H54 (cell line): ENCODE measurements around the gene DDAH2.
"Not testable (repeated sequence)": the region's sequence is repeated elsewhere in the genome, so short reads cannot be mapped to it uniquely, and the experiment has no call there.

Source experiments
- DNase-seq: peaks from one replicate; pipeline ENCODE4 v3.0.0; 2011; ENCODE audit warnings: low spot score, mixed read lengths; ENCODE audit not compliant: insufficient read length
- FAIRE-seq: peaks from 3 replicates; lab custom pipeline; 2011; peaks lifted over from hg19 to GRCh38; lab: Jason Lieb, UNC
- POLR2A ChIP-seq: IDR thresholded peaks from 2 replicates; pipeline ENCODE4 v1.6.1; 2011; ENCODE audit warnings: low read depth, mild to moderate bottlenecking, low read length

The DDAH2 gene

DNA sequence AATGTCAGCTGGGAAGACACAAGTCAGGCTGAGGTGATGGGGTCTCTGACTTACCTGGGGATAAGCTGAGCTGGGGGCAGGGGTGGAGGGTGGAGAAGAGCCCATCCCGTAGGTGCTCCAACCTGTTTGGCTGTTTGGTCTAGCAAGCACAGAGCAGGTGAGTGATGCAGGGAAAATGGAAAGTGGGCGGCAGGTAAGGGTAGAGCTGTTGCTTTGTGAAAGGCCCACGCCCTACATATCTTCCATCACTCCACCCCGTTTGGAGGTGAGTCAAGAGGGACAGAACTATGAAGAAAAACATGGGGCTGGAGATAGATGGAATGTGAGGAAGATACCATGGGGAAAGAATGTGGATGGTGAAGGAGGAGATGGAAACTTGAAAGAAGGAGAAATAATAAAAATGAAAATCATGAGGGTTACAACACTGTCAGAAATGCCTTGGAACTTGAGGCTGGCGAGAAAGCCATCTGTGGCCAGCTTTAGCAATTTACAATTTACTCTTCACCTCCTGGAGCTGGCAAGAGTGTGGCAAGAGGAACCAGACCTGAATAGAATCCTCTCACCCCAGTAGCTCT lies 8.8 kb downstream of the DDAH2 start:
- TF ChIP-seq POLR2A = no peak
- FAIRE-seq (no peak), DNase-seq (no peak)

DNA sequence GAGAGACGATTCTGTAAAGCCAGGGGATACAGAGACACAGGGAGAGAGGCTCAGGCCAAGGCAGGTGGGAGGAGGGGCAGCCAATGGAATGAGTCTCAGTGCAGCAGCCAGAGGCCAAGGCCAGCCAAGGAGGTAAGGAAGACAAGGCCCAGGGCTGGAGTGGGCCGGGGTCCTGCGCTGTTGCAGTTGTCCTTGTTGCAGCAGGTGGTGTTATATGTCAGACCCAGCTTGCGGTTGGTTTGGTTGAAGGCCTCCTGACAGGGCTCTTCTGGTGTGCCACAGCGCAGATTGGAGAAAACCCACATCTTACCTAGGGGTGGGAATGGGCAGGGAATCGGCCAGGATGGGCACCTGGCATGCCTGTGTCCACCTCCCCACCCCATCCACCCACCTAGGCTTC lies 10.1 kb downstream of the DDAH2 start:
- FAIRE-seq (no peak), DNase-seq (no peak)
- TF ChIP-seq POLR2A = no peak

DNA sequence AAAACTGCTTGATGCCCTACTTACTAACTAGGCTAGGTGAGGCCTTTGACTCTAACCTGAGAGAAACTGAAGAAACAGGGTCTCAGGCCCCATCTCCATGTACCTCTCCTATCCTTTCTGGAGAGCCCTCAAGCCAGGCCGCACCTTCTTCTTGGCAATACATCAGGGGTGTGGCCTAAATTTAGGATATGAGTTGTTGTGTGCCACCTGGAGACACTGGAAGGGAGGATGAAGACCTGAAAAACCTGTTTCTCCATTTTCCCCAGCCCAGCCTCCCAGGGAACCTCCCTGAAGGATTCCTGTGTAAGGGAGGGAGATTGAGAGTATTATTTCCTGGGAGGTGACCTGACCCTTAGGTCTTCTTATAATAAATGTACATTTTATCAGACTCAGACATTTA lies 10.8 kb downstream of the DDAH2 start:
- FAIRE-seq = no peak
- DNase-seq = no peak
- TF ChIP-seq POLR2A = no peak

DNA sequence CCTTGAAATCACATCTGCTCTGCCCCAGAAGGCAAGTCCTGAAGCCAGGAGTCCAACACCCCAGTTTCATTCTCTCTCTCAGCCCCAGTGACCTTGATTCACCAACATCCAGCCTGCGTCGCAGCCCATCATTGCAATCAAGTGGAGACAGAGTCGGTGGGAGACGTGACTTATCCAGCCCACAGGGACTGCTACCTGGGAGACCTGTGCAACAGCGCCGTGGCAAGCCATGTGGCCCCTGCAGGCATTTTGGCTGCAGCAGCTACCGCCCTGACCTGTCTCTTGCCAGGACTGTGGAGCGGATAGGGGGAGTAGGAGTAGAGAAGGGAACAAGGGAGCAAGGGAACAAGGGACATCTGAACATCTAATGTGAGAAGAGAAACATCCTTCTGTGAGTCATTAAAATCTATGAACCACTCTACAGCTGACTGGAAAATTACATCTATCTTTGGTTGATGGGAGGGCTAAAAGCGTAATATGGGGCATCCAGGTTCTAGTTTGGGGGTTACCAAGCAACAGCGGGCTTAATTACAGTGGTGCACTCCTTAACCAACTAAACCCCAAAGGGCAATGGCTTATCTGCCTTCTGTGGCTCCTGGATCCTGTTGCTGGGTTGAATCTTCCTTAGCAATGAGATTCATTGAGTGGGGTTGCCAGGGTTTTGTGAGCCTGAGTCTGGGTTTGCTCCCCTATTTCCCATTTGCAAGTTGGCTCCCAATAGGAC lies 11.4 kb downstream of the DDAH2 start:
- no peak for TF ChIP-seq POLR2A
- no peak for FAIRE-seq

DNA sequence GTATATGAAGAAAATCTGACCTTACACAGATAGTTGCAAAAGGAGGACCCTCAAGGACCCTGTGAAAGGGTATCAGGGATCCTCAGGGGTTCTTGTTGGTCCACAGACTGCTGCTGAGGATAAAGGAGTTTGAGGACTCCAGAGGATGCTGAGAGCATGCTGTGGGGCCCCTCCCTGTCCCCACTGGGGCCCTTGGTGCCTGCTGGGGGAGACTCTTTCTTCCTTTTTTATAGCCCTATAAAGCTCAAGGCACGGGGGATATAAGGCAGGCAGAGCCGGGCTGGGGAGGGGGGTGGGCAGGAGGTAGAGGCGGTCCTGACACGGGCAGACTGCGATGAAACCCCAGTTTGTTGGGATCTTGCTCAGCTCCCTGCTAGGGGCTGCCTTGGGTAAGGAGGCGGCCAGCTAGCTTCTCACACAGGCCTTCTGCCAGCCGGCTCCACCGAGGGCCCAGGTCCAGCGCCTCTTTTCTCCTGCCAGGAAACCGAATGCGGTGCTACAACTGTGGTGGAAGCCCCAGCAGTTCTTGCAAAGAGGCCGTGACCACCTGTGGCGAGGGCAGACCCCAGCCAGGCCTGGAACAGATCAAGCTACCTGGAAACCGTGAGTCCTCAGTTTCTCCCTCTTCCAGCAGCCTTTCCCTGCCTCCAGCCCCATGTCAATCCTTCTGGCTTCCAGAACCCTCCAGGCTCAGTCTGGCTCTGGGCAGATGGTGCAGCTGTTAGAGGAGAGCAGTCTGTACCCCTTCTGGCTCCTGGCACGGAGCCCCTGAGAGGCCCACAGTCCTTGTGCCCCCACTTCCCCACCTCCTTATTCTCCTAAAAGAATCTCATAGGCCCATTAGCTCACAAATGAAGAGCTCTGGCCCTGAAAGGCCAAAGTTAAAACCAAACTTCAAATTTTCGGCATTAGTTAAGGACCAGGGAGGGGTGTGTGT lies 13.8 kb downstream of the DDAH2 start, which contains the start of gene LY6G6D:
Gene LY6G6D, plus strand, starts transcription at position 327 of the 937 bp plus-strand sequence. Its CDS starts 8 bp downstream, at position 335.
- FAIRE-seq (no peak), DNase-seq (no peak)
- TF ChIP-seq POLR2A = no peak

More for the DNA sequence above, 11.4 kb downstream of the DDAH2 start:
- no peak for DNase-seq

DNA sequence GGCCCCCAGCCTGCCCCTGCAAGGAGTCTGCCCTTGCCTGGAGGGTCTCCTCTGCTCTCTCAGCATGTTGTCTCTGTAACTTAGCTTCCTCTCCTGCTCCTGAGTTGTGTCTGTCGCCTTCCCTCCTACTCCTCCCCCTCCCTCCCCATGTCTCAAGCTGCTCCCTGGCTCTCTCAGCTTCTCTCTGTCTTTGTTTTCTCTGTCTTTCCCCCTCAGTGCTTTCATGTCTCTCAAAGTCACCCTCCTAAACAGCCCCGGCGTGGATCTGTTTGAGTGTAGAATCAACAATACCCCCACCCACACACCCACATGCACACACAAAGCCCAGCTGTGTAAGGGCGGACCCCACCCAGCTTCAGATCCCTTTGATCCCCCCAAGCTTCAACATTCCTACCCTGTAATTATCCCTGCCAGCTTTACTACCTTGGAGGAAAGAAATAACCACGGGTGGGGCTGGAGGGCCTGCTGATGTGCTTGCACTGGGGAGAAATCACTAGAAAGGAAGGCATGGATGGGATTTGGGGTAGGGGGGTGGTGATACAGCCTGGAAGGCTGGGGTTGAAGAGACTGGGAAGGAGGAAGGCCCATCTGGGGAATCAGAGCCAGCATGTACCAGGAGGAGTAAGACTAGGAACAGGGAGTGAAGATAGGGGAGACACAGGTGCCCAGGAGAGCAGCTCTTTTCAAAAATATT lies 15.0 kb downstream of the DDAH2 start:
- FAIRE-seq (no peak), DNase-seq (no peak)
- TF ChIP-seq POLR2A = no peak

DNA sequence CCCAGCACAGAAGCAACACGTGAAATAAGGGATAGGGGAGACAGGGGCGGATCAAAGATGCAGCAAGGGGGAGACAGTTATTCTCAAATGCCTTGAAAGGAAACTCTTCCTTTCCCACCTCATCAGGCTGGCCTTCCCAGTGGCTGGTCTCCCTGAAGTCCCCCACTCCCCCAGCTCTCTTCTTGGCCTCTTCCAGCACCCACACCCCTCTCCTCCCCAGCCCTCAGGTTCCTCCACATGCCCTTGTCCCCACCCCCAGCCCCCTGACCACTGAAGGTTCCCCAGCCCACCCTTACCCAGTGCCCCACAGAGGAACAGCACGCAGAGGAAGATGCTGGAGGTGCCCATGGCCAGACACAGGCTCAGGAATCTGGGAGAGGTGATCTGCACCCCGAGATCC lies 15.6 kb downstream of the DDAH2 start:
- no peak for TF ChIP-seq POLR2A
- FAIRE-seq (no peak), DNase-seq (no peak)

DNA sequence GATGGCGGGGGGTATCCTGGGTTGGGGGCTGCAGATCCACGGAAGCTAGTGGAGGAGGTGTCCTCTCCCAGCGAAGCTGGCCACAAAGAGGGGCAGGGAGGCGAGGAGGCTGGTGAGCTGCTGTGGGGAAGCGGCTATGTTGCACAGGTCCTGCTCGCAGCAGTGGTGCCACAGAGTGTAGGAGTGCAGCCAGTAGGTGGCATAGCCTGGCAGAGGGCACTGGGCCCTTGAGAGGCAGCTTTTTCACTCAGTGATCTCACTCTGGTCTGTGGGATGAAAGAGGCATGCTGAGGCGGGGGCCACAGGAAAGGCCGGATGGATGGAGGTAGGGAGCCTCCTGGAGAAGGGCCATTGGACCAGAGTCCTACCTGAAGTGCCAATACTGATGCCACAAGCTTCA lies 16.8 kb downstream of the DDAH2 start:
- FAIRE-seq (no peak), DNase-seq (no peak)
- TF ChIP-seq POLR2A = no peak

DNA sequence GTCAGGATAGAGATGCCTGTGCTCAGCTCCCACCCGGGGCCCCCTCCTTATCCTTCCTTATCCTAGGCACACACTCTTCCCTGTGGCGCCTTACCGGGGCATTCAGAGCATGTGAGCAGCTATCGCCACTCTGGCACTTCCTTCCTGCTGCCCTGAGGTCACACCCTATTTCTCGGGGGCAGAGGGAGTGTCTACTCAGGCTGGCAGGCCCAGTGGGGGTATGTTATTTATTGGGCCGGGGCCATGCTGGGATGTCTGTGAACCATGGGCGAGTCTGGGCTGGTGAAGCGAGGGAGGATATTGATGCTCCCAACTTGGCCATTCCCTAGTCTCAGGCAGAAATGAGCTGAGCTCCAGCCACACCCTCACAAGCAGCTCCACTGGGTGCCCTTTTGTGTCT lies 17.9 kb downstream of the DDAH2 start:
- no peak for DNase-seq
- no peak for TF ChIP-seq POLR2A
- FAIRE-seq = no peak

DNA sequence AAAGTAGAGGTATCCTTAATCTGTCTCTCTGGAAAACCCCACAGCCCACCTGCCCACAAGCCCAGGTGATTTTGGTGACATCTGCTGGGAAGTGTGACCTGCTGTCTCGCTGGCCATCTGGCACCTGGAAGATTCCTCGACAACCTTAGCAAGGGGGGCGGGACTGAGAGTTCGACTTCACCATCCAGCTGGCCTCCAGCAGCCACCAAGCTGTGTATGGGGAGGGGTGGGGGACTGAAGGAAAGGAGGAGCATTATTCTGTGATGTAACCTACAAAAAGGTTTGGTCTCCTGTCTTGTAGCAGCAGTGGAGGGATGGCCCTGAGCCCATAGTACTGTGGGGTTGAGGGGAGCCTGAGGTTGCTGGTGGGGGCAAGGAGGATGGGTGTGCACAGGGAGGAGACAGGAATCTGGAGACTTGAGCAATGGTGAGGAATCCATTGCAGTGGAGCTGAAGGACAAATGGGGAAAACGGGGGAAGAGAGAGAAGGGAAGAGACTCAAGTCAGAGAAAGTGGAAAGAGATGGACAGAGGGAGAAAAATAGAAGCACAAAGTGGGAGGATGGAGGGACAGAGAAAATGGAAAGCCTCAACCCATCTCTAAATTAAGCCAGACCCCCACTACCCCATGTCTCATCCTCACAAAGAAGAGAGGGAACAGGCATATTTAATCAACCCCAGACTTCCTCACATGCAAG lies 18.4 kb downstream of the DDAH2 start:
- no peak for TF ChIP-seq POLR2A
- FAIRE-seq (no peak), DNase-seq (no peak)

DNA sequence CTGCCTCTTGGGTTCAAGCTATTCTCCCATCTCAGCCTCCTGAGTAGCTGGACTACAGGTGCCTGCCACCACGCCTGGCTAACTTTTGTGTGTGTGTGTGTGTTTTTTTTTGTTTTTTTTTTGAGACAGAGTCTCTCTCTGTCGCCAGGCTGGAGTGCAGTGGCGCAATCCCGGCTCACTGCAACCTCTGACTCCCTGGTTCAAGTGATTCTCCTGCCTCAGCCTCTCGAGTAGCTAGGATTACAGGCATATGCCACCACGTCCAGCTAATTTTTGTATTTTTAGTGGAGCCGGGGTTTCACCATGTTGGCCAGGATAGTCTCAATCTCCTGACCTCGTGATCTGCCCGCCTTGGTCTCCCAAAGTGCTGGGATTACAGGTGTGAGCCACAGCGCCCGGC lies 19.9 kb downstream of the DDAH2 start:
- not testable (repeated sequence) for DNase-seq, FAIRE-seq

DNA sequence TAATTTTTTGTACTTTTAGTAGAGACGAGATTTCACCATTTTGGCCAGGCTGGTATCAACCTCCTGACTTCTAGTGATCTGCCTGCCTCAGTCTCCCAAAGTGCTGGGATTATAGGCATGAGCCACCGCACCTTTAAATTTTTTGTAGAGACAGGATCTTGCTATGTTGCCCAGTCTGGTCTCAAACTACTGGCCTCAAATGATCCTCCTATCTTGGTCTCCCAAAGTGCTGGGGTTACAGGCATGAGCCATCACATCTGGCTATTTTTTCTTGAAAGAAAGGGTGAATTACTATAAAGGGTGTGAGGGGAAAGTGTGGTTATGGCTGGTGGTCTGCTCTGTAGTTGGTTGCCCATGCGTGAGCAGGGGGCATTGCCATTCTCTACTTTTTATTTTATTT lies 20.9 kb downstream of the DDAH2 start:
- FAIRE-seq = no peak
- no peak for TF ChIP-seq POLR2A

DNA sequence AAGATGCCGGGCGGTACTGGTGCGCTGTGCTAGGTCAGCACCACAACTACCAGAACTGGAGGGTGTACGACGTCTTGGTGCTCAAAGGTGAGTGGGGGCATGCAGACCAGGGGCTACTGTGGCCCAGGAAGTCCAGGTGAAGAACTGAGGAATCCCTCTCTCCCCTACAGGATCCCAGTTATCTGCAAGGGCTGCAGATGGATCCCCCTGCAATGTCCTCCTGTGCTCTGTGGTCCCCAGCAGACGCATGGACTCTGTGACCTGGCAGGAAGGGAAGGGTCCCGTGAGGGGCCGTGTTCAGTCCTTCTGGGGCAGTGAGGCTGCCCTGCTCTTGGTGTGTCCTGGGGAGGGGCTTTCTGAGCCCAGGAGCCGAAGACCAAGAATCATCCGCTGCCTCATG lies 21.4 kb downstream of the DDAH2 start:
- FAIRE-seq (no peak), DNase-seq (no peak)
- no peak for TF ChIP-seq POLR2A

More for the DNA sequence above, 20.9 kb downstream of the DDAH2 start:
- DNase-seq = no peak
